Astrocyte (in vitro differentiated cells and primary cell): ENCODE results near the gene MAVS.

Experiments
- CTCF ChIP-seq: IDR thresholded peaks from 2 replicates; pipeline ENCODE4 v1.5.1; 2011; ENCODE audit warnings: low read depth, mild to moderate bottlenecking, inconsistent platforms, low read length, moderate library complexity; ENCODE audit not compliant: insufficient read depth
- EZH2 ChIP-seq: IDR thresholded peaks from 2 replicates; pipeline ENCODE4 v1.6.1; 2012; ENCODE audit warnings: mild to moderate bottlenecking, low read length, inconsistent platforms; ENCODE audit not compliant: insufficient read depth

- TF ChIP-seq CTCF, result no peak
- TF ChIP-seq EZH2, result no peak
Observed at GRCh38 chr20:3812975-3813847, 33.4 kb upstream of the MAVS start.
